SK-N-SH (cell line): ENCODE results near the gene AKR1C4. TPM values are rescaled to one million over a fixed set of nuclear protein-coding genes. Genes with fewer than 3 reads are reported as not detected.

Experiments used
- CTCF ChIA-PET: fragments of 300-600, 350-600 bp; formaldehyde crosslinking; extraction: SDS; loops from one replicate; lab custom pipeline; 2021; lab: Yijun Ruan, JAX
- POLR2A ChIA-PET: fragments of 350-600 bp; sonication (Branson Sonifier 250); formaldehyde crosslinking; extraction: SDS; loops from one replicate; lab custom pipeline; 2020; ENCODE audit warnings: antibody characterized with exemption, inconsistent platforms; lab: Yijun Ruan, JAX
- DNase-seq: peaks from one replicate; pipeline ENCODE4 v3.0.0; 2012
- H2AFZ ChIP-seq: fragments of 200-600 bp; sonication (generic); 2 replicates; pipeline ENCODE4 v1.8.1; 2016; ENCODE audit warnings: antibody characterized with exemption, mild to moderate bottlenecking, low read depth
- H3F3A ChIP-seq: fragments of 200-600 bp; sonication (generic); replicated peaks from 2 replicates; pipeline ENCODE3; 2016; ENCODE audit warnings: antibody characterized with exemption, mild to moderate bottlenecking; ENCODE audit not compliant: insufficient read depth
- H3K27ac ChIP-seq, 2 experiments: fragments of 200-500 bp in 1 of 2; fragments of 200-600 bp in 1 of 2; sonication (Bioruptor generic) in 1 of 2; sonication (generic), shearing (Covaris generic) in 1 of 2; 2 replicates each; pipeline versions ENCODE4 v1.5.1 to v1.6.1; 2014 to 2016; ENCODE audit warnings: low read depth in 2 of 2, inconsistent platforms in 1 of 2, low read length in 1 of 2, mild to moderate bottlenecking in 1 of 2, mixed read lengths in 1 of 2
- H3K27me3 ChIP-seq: fragments of 200-600 bp; sonication (generic), shearing (Covaris generic); 2 replicates; pipeline ENCODE4 v1.6.1; 2016; ENCODE audit warnings: mixed run types; ENCODE audit not compliant: insufficient read depth
- H3K36me3 ChIP-seq, 2 experiments: fragments of 200-500 bp in 1 of 2; fragments of 200-600 bp in 1 of 2; sonication (Bioruptor generic) in 1 of 2; sonication (generic) in 1 of 2; replicated peaks in 1 of 2; 2 replicates each; pipeline versions ENCODE3 to v1.5.1; 2014 to 2016; ENCODE audit warnings: low read length in 1 of 2, mild to moderate bottlenecking in 1 of 2; ENCODE audit not compliant: insufficient read depth in 2 of 2, control insufficient read depth in 1 of 2
- H3K4me1 ChIP-seq, 2 experiments: fragments of 200-500 bp in 1 of 2; fragments of 200-600 bp in 1 of 2; sonication (Bioruptor generic) in 1 of 2; sonication (generic), shearing (Covaris generic) in 1 of 2; 2 replicates each; pipeline versions ENCODE4 v1.5.1 to v1.6.1; 2014 to 2016; ENCODE audit warnings: low read depth in 1 of 2, low read length in 1 of 2, mixed run types in 1 of 2; ENCODE audit not compliant: insufficient read depth in 2 of 2, control insufficient read depth in 1 of 2
- H3K4me2 ChIP-seq: fragments of 200-600 bp; sonication (generic), shearing (Covaris generic); 2 replicates; pipeline ENCODE4 v1.6.1; 2017; ENCODE audit warnings: mixed run types
- H3K4me3 ChIP-seq, 2 experiments: fragments of 200-500 bp in 1 of 2; fragments of 200-600 bp in 1 of 2; sonication (Bioruptor generic) in 1 of 2; sonication (generic), shearing (Covaris generic) in 1 of 2; 2 replicates each; pipeline versions ENCODE4 v1.5.1 to v1.8.1; 2014 to 2016; ENCODE audit warnings: low read depth in 2 of 2, inconsistent platforms in 1 of 2, low read length in 1 of 2, mild to moderate bottlenecking in 1 of 2, mixed read lengths in 1 of 2, moderate library complexity in 1 of 2
- H3K79me2 ChIP-seq: fragments of 200-600 bp; sonication (generic); 2 replicates; pipeline ENCODE4 v1.8.1; 2017; ENCODE audit warnings: mild to moderate bottlenecking; ENCODE audit not compliant: insufficient read depth
- H3K9ac ChIP-seq: fragments of 200-600 bp; sonication (generic); 2 replicates; pipeline ENCODE4 v1.6.1; 2017; ENCODE audit warnings: mixed run types
- H3K9me2 ChIP-seq: fragments of 200-600 bp; sonication (generic); 2 replicates; pipeline ENCODE4 v1.6.1; 2017; ENCODE audit warnings: mixed run types
- H3K9me3 ChIP-seq: fragments of 200-600 bp; sonication (generic); 2 replicates; pipeline ENCODE4 v1.6.1; 2017; ENCODE audit warnings: mixed run types, mild to moderate bottlenecking, moderate library complexity
- H4K20me1 ChIP-seq: fragments of 200-600 bp; sonication (generic); 2 replicates; pipeline ENCODE4 v1.6.1; 2017; ENCODE audit warnings: mild to moderate bottlenecking, mixed run types; ENCODE audit not compliant: insufficient read depth
- EZH2phosphoT487 ChIP-seq: fragments of 200-600 bp; sonication (generic); IDR thresholded peaks from 2 replicates; pipeline ENCODE4 v1.6.1; 2017; ENCODE audit warnings: low read depth, mixed run types, mild to moderate bottlenecking, antibody characterized with exemption, moderate library complexity, borderline replicate concordance
- FOSL2 ChIP-seq: IDR thresholded peaks from 2 replicates; pipeline ENCODE4 v1.4.0; 2012; ENCODE audit warnings: low read depth, mild to moderate bottlenecking, moderate library complexity, borderline replicate concordance
- FOXJ3 ChIP-seq: sonication (generic); formaldehyde crosslinking; IDR thresholded peaks from 2 replicates; pipeline ENCODE4 v1.5.1; 2020; ENCODE audit warnings: mild to moderate bottlenecking, missing genetic modification reagents
- FOXM1 ChIP-seq: IDR thresholded peaks from 2 replicates; pipeline ENCODE4 v1.4.0; 2012; ENCODE audit warnings: low read depth, mild to moderate bottlenecking
- GATA2 ChIP-seq: sonication (generic); formaldehyde crosslinking; IDR thresholded peaks from 2 replicates; pipeline ENCODE4 v1.5.0; 2020; ENCODE audit warnings: mild to moderate bottlenecking, missing genetic modification reagents
- MEF2A ChIP-seq: IDR thresholded peaks from 2 replicates; pipeline ENCODE4 v1.4.0; 2012; ENCODE audit warnings: low read depth, borderline replicate concordance
- NRF1 ChIP-seq: IDR thresholded peaks from 2 replicates; pipeline ENCODE4 v1.6.1; 2012; ENCODE audit warnings: low read depth, mild to moderate bottlenecking, low read length
- RFX5 ChIP-seq: IDR thresholded peaks from 2 replicates; pipeline ENCODE4 v1.6.1; 2012; ENCODE audit warnings: mild to moderate bottlenecking, improper control_type of control experiment, low read length
- RXRA ChIP-seq: IDR thresholded peaks from 2 replicates; pipeline ENCODE4 v1.4.0; 2012; ENCODE audit warnings: low read depth, mild to moderate bottlenecking, borderline replicate concordance
- SIN3A ChIP-seq: IDR thresholded peaks from 2 replicates; pipeline ENCODE4 v1.6.1; 2012; ENCODE audit warnings: low read depth, mild to moderate bottlenecking, low read length, moderate library complexity, borderline replicate concordance
- TCF12 ChIP-seq: IDR thresholded peaks from 2 replicates; pipeline ENCODE4 v1.4.0; 2012
- TEAD4 ChIP-seq: IDR thresholded peaks from 2 replicates; pipeline ENCODE4 v1.4.0; 2012; ENCODE audit warnings: mild to moderate bottlenecking, borderline replicate concordance; ENCODE audit not compliant: insufficient read depth
- YY1 ChIP-seq: IDR thresholded peaks from 2 replicates; pipeline ENCODE4 v1.4.0; 2012; ENCODE audit warnings: low read depth, mild to moderate bottlenecking
- WGBS: methylation state at CpG from one replicate; pipeline ENCODE4 v1.1.6; 2017; ENCODE audit warnings: low lambda C conversion rate; 5-methylcytosine and 5-hydroxymethylcytosine counted together
- polyA plus RNA-seq, 3 experiments: library from polyadenylated mRNA; depleted of rRNA; stranded (reverse); fragments of >200 nt; gene quantifications; 2 replicates each; pipeline ENCODE4 v1.2.3, GENCODE V29; 2012
- TF ChIP-seq, protein P1 (sequence below): IDR thresholded peaks from 2 replicates; pipeline ENCODE4; 2012
- TF ChIP-seq, protein P2 (sequence below): IDR thresholded peaks from 2 replicates; pipeline ENCODE4 v1.4.0; 2012; ENCODE audit warnings: low read depth
- TF ChIP-seq, protein P3 (sequence below): IDR thresholded peaks from 2 replicates; pipeline ENCODE4 v1.4.0; 2012; ENCODE audit warnings: low read depth, borderline replicate concordance
- TF ChIP-seq, protein P4 (sequence below): fragments of 200-600 bp; sonication (generic); IDR thresholded peaks from 2 replicates; pipeline ENCODE4 v1.6.1; 2017; ENCODE audit warnings: antibody characterized with exemption, mild to moderate bottlenecking, moderate library complexity

AKR1C4 gene
- polyA plus RNA-seq, 1 of the 3 experiments (the other 2 are of a cell fraction) = not detected

DNA sequence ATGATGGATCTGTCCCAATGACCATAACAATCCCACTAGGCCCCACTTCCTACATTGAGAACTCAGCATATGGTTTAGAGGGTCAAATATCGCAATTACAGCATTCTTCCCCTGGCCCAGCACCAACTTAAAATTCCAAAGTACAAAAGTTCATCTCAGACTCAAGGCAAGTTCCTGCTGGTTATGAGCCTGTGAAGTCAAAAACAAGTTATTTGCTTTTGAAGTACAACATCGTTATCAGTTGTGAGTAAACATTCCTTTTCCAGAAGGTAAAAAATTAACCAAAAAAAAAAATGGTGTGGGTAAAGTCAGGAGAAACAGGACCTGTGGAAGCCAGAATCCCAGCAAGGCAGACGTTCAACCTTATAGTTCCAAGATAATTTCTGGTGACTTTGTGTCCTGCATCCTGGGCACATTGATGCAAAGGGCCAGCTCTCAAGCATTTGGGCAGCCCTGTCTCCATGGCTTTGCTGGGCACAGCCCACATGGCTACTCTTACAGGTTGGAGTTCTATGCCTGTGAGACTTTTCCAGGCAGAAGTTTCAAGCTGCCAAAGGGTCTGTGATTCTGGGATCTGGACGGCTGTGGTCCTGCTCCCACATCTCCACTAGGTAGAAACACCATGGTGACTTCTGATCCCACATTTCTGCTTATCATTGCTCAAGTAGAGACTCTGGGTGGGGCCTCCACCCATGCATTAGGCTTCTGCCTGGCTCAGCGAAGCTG lies 49.2 kb upstream of the AKR1C4 start:
- Histone ChIP-seq H3K9me3 (no peaks in the 10 kb centered on the region), H3K4me2 (no peak overlapping the region), H3K9ac (no peak overlapping the region), H3K27ac (no peak overlapping the region), H3K4me3 (no peak overlapping the region), H3K36me3 (no peaks in the 10 kb centered on the region), H2AFZ (no peak overlapping the region), H3K27me3 (no peaks in the 10 kb centered on the region), H4K20me1 (no peaks in the 10 kb centered on the region), H3F3A (no peaks in the 10 kb centered on the region), H3K4me1 (no peaks in the 10 kb centered on the region), H3K9me2 (no peaks in the 10 kb centered on the region), H3K79me2 (no peaks in the 10 kb centered on the region)
- TF ChIP-seq NRF1 (no peak), MEF2A (no peak), RFX5 (no peak), FOXJ3 (CRISPR knock-in tag) (no peak)
- WGBS = 11% methylated on average over 5 of the region's 5 CpGs
- POLR2A ChIA-PET = no interaction called here
- CTCF ChIA-PET = no interaction called here
- DNase-seq = no peak

DNA sequence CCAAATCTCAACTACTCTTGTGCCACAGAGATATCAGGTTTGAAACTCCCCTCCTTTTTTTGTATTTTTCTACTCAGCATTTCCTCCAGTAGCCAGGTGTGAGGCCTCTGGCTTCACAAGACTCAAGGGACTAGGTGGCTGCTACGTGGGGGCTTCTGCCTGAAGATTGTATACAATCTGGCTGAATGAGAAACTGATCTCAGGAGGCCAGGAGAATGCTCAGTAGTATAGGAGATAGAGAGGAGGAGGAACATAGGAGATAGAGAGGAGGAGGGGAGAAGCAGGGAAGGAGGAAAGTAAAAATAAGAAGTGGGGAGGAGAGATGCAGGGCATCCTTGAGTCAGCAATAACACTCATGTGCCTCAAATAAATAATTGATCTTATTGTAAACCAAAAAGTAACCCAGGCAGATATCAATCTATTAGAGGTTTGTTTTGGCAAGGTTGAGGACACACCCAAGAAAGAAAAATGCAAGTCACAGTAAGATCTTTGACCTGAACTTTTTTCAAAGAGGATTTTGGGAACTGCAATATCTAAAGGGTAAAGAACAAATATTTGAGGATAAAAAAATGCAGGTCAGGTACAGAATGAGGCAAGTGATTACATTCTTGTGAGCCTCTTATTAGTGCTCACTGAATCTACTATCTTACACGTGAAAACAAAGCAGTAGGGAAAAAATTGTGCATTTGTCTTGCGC lies 48.5 kb upstream of the AKR1C4 start:
- no peak for DNase-seq
- H3K9ac ChIP-seq = no peak overlapping the region
- WGBS = 13% methylated on average over 3 of the region's 3 CpGs
- no peak overlapping the region for H2AFZ ChIP-seq
- H3K4me1 ChIP-seq = no peaks in the 10 kb centered on the region
- H3K36me3 ChIP-seq = no peaks in the 10 kb centered on the region
- H3K4me2 ChIP-seq = no peak overlapping the region
- no peaks in the 10 kb centered on the region for H3F3A ChIP-seq
- no peaks in the 10 kb centered on the region for H4K20me1 ChIP-seq
- no peak for TF ChIP-seq YY1
- no peak for TF ChIP-seq TCF12
- no peak for TF ChIP-seq MEF2A
- no peak for TF ChIP-seq TEAD4
- TF ChIP-seq SIN3A = no peak
- no peak for TF ChIP-seq FOXJ3 (CRISPR knock-in tag)
- no peak for TF ChIP-seq EZH2phosphoT487
- TF ChIP-seq, protein P1, sequence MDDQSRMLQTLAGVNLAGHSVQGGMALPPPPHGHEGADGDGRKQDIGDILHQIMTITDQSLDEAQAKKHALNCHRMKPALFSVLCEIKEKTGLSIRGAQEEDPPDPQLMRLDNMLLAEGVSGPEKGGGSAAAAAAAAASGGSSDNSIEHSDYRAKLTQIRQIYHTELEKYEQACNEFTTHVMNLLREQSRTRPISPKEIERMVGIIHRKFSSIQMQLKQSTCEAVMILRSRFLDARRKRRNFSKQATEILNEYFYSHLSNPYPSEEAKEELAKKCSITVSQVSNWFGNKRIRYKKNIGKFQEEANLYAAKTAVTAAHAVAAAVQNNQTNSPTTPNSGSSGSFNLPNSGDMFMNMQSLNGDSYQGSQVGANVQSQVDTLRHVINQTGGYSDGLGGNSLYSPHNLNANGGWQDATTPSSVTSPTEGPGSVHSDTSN = no peak
- TF ChIP-seq FOSL2 = no peak
- TF ChIP-seq, protein P2, sequence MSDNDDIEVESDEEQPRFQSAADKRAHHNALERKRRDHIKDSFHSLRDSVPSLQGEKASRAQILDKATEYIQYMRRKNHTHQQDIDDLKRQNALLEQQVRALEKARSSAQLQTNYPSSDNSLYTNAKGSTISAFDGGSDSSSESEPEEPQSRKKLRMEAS = no peak
- no peak for TF ChIP-seq FOXM1
- TF ChIP-seq, protein P3, sequence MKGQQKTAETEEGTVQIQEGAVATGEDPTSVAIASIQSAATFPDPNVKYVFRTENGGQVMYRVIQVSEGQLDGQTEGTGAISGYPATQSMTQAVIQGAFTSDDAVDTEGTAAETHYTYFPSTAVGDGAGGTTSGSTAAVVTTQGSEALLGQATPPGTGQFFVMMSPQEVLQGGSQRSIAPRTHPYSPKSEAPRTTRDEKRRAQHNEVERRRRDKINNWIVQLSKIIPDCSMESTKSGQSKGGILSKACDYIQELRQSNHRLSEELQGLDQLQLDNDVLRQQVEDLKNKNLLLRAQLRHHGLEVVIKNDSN = no peak
- no peak for TF ChIP-seq GATA2 (CRISPR knock-in tag)
- TF ChIP-seq RXRA = no peak
- TF ChIP-seq, protein P4, sequence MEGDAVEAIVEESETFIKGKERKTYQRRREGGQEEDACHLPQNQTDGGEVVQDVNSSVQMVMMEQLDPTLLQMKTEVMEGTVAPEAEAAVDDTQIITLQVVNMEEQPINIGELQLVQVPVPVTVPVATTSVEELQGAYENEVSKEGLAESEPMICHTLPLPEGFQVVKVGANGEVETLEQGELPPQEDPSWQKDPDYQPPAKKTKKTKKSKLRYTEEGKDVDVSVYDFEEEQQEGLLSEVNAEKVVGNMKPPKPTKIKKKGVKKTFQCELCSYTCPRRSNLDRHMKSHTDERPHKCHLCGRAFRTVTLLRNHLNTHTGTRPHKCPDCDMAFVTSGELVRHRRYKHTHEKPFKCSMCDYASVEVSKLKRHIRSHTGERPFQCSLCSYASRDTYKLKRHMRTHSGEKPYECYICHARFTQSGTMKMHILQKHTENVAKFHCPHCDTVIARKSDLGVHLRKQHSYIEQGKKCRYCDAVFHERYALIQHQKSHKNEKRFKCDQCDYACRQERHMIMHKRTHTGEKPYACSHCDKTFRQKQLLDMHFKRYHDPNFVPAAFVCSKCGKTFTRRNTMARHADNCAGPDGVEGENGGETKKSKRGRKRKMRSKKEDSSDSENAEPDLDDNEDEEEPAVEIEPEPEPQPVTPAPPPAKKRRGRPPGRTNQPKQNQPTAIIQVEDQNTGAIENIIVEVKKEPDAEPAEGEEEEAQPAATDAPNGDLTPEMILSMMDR = no peak
- H3K79me2 ChIP-seq = no peaks in the 10 kb centered on the region
- POLR2A ChIA-PET = no interaction called here
- no peaks in the 10 kb centered on the region for H3K9me3 ChIP-seq
- CTCF ChIA-PET = no interaction called here
- H3K9me2 ChIP-seq = no peaks in the 10 kb centered on the region
- H3K27me3 ChIP-seq = no peaks in the 10 kb centered on the region
- no peak overlapping the region for H3K4me3 ChIP-seq
- H3K27ac ChIP-seq = no peak overlapping the region
